A673 (cell line): ENCODE results near the gene CCSER1. TPM values are rescaled to one million over a fixed set of nuclear protein-coding genes. Genes with fewer than 3 reads are reported as not detected.

ENCODE experiments used
- BruUV-seq: library from RNA; stranded (reverse); fragments of 400-500 nt; replicated peaks from 2 replicates; lab custom pipeline; 2021; lab: Mats Ljungman, UMichigan
- CTCF ChIA-PET: fragments of 300-600 bp; sonication (Branson Sonifier 250); formaldehyde crosslinking; loops from one replicate; lab custom pipeline; 2022; ENCODE audit warnings: antibody characterized with exemption; lab: Charles Lee
- POLR2A ChIA-PET: fragments of 300-600 bp; sonication (Branson Sonifier 250); formaldehyde crosslinking; loops from one replicate; lab custom pipeline; 2022; ENCODE audit warnings: antibody characterized with exemption; ENCODE audit not compliant: low non-redundant PET; lab: Charles Lee
- DNase-seq: peaks from one replicate; pipeline ENCODE4 v3.0.0-alpha.2; 2015; ENCODE audit warnings: low spot score
- H3K27ac ChIP-seq: fragments of 200-600 bp; sonication (generic); 2 replicates; pipeline ENCODE4 v1.5.1; 2016; ENCODE audit warnings: mixed run types, low read depth, mild to moderate bottlenecking, mixed read lengths, antibody characterized with exemption, low read length; ENCODE audit not compliant: poor library complexity, severe bottlenecking
- H3K27me3 ChIP-seq: fragments of 200-600 bp; sonication (generic); replicated peaks from 2 replicates; pipeline ENCODE4 v1.6.1; 2017; ENCODE audit warnings: mixed run types, low read depth, mild to moderate bottlenecking, mixed read lengths, antibody characterized with exemption, low read length; ENCODE audit not compliant: insufficient read depth, poor library complexity
- H3K36me3 ChIP-seq: fragments of 200-600 bp; sonication (generic); 2 replicates; pipeline ENCODE4 v1.6.1; 2016; ENCODE audit warnings: mixed run types, mild to moderate bottlenecking, mixed read lengths, antibody characterized with exemption, low read length; ENCODE audit not compliant: insufficient read depth, poor library complexity, severe bottlenecking
- H3K4me1 ChIP-seq: fragments of 200-600 bp; sonication (generic); 2 replicates; pipeline ENCODE4 v1.6.1; 2017; ENCODE audit warnings: mixed run types, mild to moderate bottlenecking, mixed read lengths, antibody characterized with exemption, low read length; ENCODE audit not compliant: insufficient read depth, poor library complexity, severe bottlenecking
- H3K4me3 ChIP-seq: fragments of 200-600 bp; sonication (generic); 2 replicates; pipeline ENCODE4 v1.5.1; 2016; ENCODE audit warnings: low read depth, mixed run types, mild to moderate bottlenecking, mixed read lengths, low read length; ENCODE audit not compliant: poor library complexity, severe bottlenecking
- H3K9me3 ChIP-seq: fragments of 200-600 bp; sonication (generic); 2 replicates; pipeline ENCODE4 v1.6.1; 2016; ENCODE audit warnings: mixed run types, low read depth, mild to moderate bottlenecking, mixed read lengths, antibody characterized with exemption, low read length; ENCODE audit not compliant: poor library complexity, severe bottlenecking
- CTCF ChIP-seq: fragments of 300-800, 200-600 bp; sonication (generic); conservative IDR thresholded peaks from 2 replicates; pipeline ENCODE4 v1.5.1; 2017; ENCODE audit warnings: low read depth, mild to moderate bottlenecking, antibody characterized with exemption, low read length, moderate library complexity, mixed read lengths
- EZH2 ChIP-seq: fragments of 200-600 bp; sonication (generic); IDR thresholded peaks from 2 replicates; pipeline ENCODE4 v1.6.1; 2017; ENCODE audit warnings: borderline replicate concordance, low read depth, mild to moderate bottlenecking, mixed read lengths, antibody characterized with exemption, low read length; ENCODE audit not compliant: poor library complexity, severe bottlenecking
- intact Hi-C: fragments of 100-400 bp; cut with micrococcal nuclease; formaldehyde crosslinking; loops from one replicate; pipeline ENCODE4 v1.10.0; 2022; ENCODE audit not compliant: unreplicated experiment
- total RNA-seq: library from RNA; stranded (reverse); gene quantifications from 2 replicates; pipeline ENCODE4 v1.2.3, GENCODE V29; 2021

The CCSER1 gene
- total RNA-seq, 1 experiment from 2014 or later, result not detected

GRCh38 chr4:90855111-90855510, 727.9 kb downstream of the CCSER1 start:
- Histone ChIP-seq H3K4me1 (no peaks in the 10 kb centered on the region), H3K27me3 (no peaks in the 10 kb centered on the region), H3K36me3 (no peaks in the 10 kb centered on the region), H3K9me3 (no peaks in the 10 kb centered on the region), H3K27ac (no peak overlapping the region), H3K4me3 (no peak overlapping the region)
- no TSS peak for BruUV-seq
- intact Hi-C loops, result no loop called here
- TF ChIP-seq EZH2 (no peak), CTCF (no peak)
- ChIA-PET CTCF (no interaction called here), POLR2A (no interaction called here)
- DNase-seq, result no peak

- DNase-seq, result no peak
- ChIA-PET CTCF (no interaction called here), POLR2A (no interaction called here)
- no peaks in the 10 kb centered on the region for H3K27me3 ChIP-seq
- no TSS peak for BruUV-seq
- H3K27ac ChIP-seq, result no peak overlapping the region
- intact Hi-C loops, result no loop called here
- H3K9me3 ChIP-seq, result no peaks in the 10 kb centered on the region
- no peaks in the 10 kb centered on the region for H3K36me3 ChIP-seq
- H3K4me3 ChIP-seq, result no peak overlapping the region
- H3K4me1 ChIP-seq, result no peaks in the 10 kb centered on the region
- TF ChIP-seq CTCF (no peak), EZH2 (no peak)
Measured at GRCh38 chr4:90857081-90857820, 730.1 kb downstream of the CCSER1 start.

- intact Hi-C loops, result no loop called here
- H3K27me3 ChIP-seq, result no peaks in the 10 kb centered on the region
- no peak overlapping the region for H3K4me3 ChIP-seq
- BruUV-seq, result no TSS peak
- no peak for DNase-seq
- no peaks in the 10 kb centered on the region for H3K9me3 ChIP-seq
- H3K4me1 ChIP-seq, result no peaks in the 10 kb centered on the region
- no peaks in the 10 kb centered on the region for H3K36me3 ChIP-seq
- H3K27ac ChIP-seq, result no peak overlapping the region
- CTCF ChIA-PET, result no interaction called here
- POLR2A ChIA-PET, result no interaction called here
- TF ChIP-seq EZH2, result no peak
- TF ChIP-seq CTCF, result no peak
Measured at GRCh38 chr4:90875791-90876190, 748.6 kb downstream of the CCSER1 start.
